NCI-H524 treated with DMSO at 0.1 percent for 48 hours (cell line): Measurements from ENCODE around the gene EI24.
A peak's percentile ranks its signal among the peaks of the same experiment; 100 is the strongest.

Experiments
- DNase-seq: peaks from one replicate; lab custom pipeline; 2025; lab: John Stamatoyannopoulos, UW

The EI24 gene

GRCh38 chr11:125579811-125580210 is 10.5 kb downstream of the EI24 start:
- DNase-seq, result no peak

DNA sequence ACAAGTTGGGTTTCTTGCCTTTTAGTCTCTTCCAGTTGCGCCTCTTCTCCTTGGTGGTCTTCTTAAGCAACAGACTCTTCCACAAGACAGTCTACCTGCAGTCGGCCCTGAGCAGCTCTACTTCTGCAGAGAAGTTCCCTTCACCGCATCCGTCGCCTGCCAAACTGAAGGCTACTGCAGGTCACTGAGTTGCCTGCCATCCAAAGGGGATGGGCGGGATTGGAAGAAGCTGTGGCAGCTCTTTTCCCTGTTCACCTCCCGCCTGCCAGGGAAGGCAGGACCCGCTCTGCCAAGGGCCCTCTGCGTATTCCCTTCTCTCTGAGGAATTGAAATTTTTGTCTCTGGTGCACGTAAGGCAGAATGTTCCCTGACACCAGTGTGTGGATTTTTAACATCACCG is 14.2 kb downstream of the EI24 start:
- no peak for DNase-seq

DNA sequence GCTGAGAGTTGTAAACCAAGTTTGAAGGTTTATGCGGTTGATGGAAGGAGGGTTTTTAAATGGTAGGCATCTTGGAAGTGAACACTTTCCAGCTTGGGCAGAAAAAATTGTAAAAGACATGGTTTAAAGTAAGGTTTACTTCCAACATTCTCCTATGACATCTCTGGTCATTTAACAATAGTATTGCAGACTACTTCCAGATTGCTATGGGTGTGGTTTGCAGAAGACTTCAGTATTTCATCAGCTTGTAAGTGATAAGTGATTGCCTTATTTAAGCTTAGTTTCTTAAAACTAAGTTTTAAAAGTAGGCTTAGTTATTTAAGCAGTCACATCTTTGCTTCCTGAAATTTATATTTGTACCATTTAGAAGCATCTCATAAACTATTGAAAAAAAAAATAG is 16.2 kb downstream of the EI24 start:
- DNase-seq, result no peak

DNA sequence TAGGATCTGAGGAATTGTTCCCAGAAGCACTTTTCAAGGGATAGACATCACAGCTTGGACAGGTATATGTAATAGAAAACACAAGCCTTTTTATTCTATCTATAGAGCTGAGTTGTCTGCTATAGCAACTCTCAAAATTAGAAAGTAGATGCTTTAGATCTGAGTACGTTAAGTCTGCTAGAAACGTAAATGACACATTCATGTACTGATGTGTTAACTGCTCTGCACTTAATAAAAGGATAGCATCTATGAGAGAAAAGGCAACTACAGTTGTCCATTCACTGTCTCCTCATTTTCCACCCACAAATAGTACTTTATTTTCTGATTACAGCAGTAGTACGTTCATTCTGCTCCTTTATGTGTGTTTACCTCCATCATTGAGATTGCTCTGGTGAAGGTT is 17.3 kb downstream of the EI24 start:
- DNase-seq, result no peak

- no peak for DNase-seq
Measured at GRCh38 chr11:125587480-125587879, 18.2 kb downstream of the EI24 start.

DNA sequence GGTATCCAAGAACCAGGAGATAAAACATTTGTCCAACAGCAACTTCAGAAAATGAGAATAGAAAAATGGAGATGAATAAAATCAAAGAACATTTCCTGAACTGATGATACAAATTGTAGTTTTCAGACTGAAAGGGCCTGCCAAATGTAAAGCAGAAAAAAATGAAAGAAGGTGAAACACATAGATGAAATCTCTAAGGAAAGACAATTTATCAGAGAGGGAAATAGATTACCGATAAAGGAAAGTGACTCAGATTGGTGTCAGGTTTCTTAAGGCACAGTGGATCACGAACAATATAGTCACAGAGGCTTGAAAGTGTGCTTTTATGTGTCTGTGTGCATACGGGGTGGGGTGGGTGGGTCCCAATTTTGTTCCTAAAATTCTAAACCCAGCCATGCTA is 19.2 kb downstream of the EI24 start:
- DNase-seq, result no peak

DNA sequence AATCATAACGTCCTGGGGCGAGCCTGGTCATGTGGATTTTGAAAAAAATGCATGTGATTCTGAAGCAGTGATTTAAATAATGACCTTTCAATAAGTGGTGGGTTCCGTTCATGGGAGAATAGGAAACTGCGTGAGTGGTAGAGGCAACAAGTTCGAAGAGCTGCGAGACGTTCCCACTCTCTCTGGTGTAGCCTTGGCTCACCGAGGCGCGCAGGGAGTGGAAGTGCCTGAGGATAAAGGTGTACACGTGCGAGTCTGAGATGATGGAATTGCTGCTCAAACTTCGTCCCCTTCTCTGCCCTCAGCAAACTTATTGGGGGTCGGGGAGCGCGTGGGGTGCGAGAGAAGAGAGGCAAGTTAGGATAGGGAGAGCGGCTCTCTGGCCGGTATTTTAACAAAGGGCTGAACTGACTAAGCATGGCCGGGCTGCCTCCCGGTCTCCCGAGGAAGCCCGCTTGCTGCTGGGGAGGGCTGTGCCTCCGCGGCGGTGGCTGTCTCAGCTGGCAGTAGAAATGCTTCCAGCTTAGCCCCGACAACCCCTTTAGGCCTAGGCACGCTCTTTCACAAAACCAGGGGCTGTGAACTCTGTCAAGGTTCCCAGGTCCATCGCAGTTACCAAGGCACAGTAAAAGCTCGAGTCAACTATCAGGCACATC is 22.5 kb downstream of the EI24 start:
- no peak for DNase-seq

- DNase-seq, result peak; percentile 93
Measured at GRCh38 chr11:125592305-125593113, 23.2 kb downstream of the EI24 start, which contains the start of gene STT3A. Gene STT3A, plus strand, starts transcription at chr11:125592852. Its CDS starts 3,064 bp downstream, at chr11:125595916.

DNA sequence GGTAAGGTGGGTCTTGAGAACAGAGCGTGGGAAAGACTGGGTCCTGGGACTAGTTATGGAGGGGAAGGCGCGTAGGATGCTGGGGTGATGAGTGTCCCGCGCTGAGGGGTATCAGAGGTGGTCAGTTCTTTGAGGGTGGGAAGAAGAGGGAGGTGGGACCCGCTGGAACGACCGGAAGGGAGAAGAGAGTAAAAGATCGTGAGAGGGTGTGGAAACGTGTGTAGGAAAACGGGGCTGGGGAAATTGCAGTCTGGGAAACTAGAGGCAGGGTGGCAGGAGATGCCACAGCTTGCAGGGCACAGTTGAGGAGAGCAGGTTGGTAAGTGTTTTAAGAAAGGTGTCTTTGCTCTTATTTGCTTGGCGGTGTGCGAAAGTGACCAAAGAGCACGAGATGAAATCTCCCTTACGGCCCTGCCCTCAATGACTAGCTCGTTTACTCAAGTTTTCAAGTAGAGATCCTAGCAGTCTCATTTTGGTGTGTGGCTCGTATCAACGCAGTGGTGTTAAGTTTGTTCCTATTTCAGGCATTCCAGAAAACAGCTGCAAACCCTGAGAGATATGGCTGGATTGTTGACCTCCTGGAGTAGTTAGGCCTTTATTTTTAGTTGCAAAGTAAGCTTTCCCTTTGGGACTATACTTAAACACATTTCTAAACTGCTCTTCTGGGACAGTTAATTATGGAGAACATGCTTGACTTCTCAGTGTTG is 24.0 kb downstream of the EI24 start:
- DNase-seq, result no peak

GRCh38 chr11:125594958-125595357 is 25.7 kb downstream of the EI24 start:
- no peak for DNase-seq

- DNase-seq, result no peak
Measured at GRCh38 chr11:125600663-125601062, 31.4 kb downstream of the EI24 start.

DNA sequence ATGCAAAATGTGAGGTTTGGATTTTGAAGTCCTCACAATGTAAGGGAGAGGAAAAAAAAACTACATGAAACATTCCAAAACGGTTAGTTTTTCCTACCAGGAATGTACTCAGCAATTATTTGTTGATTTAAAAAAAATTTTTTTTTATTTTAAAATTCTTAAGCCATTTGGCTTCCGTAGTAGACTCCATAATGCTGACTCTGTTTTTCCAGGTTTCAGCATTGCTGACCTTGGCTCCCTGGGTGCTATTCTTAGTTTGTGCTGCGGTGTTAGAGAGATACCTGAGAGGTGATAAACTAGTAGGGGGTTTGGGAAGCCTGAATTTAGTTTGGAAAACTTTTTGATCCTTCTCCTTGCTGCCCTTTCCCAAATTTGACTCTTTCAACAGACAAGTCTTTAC is 33.9 kb downstream of the EI24 start:
- DNase-seq, result no peak

- no peak for DNase-seq
Measured at GRCh38 chr11:125605417-125605816, 36.1 kb downstream of the EI24 start.

GRCh38 chr11:125609545-125609944 is 40.3 kb downstream of the EI24 start:
- no peak for DNase-seq

- no peak for DNase-seq
Measured at GRCh38 chr11:125618383-125618782, 49.1 kb downstream of the EI24 start.

- DNase-seq, result no peak
Measured at GRCh38 chr11:125621995-125622394, 52.7 kb downstream of the EI24 start.

DNA sequence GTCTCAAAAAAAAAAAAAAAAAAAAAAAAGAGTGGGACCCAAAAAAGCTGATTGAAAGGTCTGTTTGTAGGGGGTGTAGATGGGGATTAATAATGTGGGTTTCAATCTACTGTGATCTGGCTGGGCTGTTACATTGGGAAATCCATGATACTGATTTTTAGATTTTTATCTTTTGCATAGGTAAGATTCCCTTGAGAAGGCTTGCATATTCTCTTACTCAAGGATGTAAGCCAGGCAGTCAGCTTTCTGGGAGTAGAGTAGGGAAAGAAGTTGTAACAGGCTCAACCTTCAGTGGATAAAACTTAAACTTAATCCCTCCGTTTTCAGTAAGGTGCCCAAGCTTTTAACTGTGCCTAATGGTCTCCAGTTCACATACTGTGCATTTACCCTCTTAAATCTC is 53.8 kb downstream of the EI24 start:
- DNase-seq, result no peak

GRCh38 chr11:125624756-125625213 is 55.5 kb downstream of the EI24 start, which contains the start of gene CHEK1:
Gene CHEK1, plus strand, starts transcription at chr11:125625163. Its CDS starts 1,606 bp downstream, at chr11:125626769.
- DNase-seq, result no peak

- no peak for DNase-seq
Measured at GRCh38 chr11:125625225-125625629, 56.0 kb downstream of the EI24 start.

DNA sequence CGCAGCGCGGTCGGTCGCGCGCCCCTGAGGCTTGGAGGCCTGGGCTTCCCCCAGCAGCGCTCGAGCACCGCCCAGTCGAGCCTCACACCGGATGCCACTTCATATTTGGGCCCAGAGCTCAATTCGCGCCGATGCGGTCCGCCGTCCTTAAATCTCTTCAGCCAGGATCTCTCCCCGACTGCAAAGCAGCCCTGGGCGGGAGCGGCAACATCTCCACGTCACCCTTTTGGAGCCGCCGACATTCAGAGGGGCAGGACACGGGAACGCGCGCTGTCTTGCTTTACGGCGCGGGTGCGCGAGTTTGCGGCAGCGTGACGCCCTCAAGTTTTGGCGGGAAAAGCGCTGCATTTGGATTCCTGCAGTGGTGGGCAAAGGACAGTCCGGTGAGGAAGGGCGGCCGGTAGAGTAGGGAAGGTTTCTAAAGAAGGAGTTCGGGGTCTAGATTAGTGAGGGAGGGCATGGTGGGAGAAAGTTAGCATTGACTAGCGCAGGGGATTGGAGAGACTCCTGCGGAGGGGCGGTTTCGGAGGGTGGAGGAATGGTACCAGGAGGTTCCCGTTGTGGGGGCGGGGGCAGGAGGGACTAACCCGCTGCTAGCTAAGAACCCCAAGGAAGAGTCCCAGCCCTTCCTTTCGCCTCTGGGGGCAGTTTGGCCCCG is 56.5 kb downstream of the EI24 start:
- peak; percentile 57 for DNase-seq

DNA sequence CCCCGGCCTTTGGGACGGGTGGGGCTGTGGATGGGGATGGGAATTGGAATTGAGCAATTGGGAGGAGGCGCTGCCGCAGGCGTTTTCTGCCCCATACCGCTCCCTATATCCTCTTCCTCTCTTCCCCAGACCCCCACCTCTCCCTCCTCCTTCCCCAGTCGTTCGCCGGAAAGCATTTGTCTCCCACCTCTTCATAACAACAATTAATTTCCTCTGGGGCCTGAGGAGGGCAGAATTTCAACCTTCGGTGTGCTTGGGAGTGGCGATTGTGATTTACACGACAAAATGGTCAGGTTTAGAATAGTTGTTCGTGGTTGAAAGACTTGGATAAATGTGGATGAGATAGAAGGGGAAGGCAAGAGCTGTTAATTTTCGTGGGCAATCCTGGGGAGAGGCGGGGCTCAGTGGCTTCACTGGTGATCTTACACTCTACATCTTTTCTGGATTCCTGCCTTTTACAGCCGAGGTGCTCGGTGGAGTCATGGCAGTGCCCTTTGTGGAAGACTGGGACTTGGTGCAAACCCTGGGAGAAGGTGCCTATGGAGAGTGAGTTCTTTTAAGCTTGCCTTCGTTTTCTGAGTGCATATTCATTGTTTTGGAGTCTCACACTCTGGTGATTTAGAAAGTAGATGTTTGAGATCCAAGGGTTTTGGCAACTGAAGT is 57.1 kb downstream of the EI24 start:
- DNase-seq, result peak; percentile 58
